Measurements from ENCODE around the gene GPR25. TPM values are rescaled to one million over a fixed set of nuclear protein-coding genes. Genes with fewer than 3 reads are reported as not detected.

The GPR25 gene
- total and polyA plus RNA-seq, 10 of the 15 experiments (the other 5 are each of a cell fraction or from before 2014, with no cell fraction given) = not detected

GRCh38 chr1:200869753-200870391 lies 2.9 kb upstream of the GPR25 start (continued):
- peak; percentile 59; the same call in 1 of the 2 replicates for TF ChIP-seq PRDM15 (CRISPR knock-in tag; IDR thresholded peaks at IDR 0.05)
- no peak for TF ChIP-seq HSF1 (IDR thresholded peaks at IDR 0.05; ENCODE audit: low read depth, low read length)
- no peak for TF ChIP-seq RB1 (IDR thresholded peaks at IDR 0.05; ENCODE audit: borderline replicate concordance)
- TF ChIP-seq LARP7 (IDR thresholded peaks at IDR 0.05) = 0 out of 2 replicates have a peak, but pooled peaks have one; percentile 26
- no peak for TF ChIP-seq ZNF622 (IDR thresholded peaks at IDR 0.05)
- no peak for TF ChIP-seq NR2C1 (IDR thresholded peaks at IDR 0.05)
- TF ChIP-seq E2F4 (IDR thresholded peaks at IDR 0.05; ENCODE audit: low read depth, low read length) = no peak
- TF ChIP-seq RELB (IDR thresholded peaks at IDR 0.05; ENCODE audit: low read depth) = peak; percentile 68
- TF ChIP-seq TCF7 (IDR thresholded peaks at IDR 0.05; ENCODE audit: borderline replicate concordance) = no peak
- TF ChIP-seq PBX3 (IDR thresholded peaks at IDR 0.05; ENCODE audit: insufficient replicate concordance, low read depth, low read length) = no peak
- no peak for TF ChIP-seq SUPT20H (IDR thresholded peaks at IDR 0.05; ENCODE audit: borderline replicate concordance, control insufficient read depth, low read depth, low read length)
- no peak; the same call in 2 of the 3 replicates for TF ChIP-seq POU2F2 (IDR thresholded peaks at IDR 0.05; ENCODE audit: borderline replicate concordance, low read depth, low read length)
- peak; percentile 69; the same call in 1 of the 2 replicates for TF ChIP-seq ATF2 (IDR thresholded peaks at IDR 0.05; ENCODE audit: low read length)
- peak; percentile 88 for TF ChIP-seq MEF2B (IDR thresholded peaks at IDR 0.05; ENCODE audit: partially characterized antibody, poor library complexity, severe bottlenecking)
- no peak for TF ChIP-seq POLR2A (IDR thresholded peaks at IDR 0.05; ENCODE audit: low read depth, low read length)
- TF ChIP-seq CREB1 (IDR thresholded peaks at IDR 0.05; ENCODE audit: low read depth) = peak; percentile 46; the same call in 1 of the 2 replicates
- TF ChIP-seq RFX5 (IDR thresholded peaks at IDR 0.05; ENCODE audit: low read depth, low read length) = no peak
- TF ChIP-seq ZZZ3 (IDR thresholded peaks at IDR 0.05; ENCODE audit: control insufficient read depth, insufficient read length, low read depth) = no peak
- TF ChIP-seq NBN (IDR thresholded peaks at IDR 0.05) = peak; percentile 76; the same call in 1 of the 2 replicates
